ENCODE results near the gene CYB5B.

- TF ChIP-seq CTCF (conservative IDR thresholded peaks at IDR 0.05 in 1 of 2, IDR thresholded peaks at IDR 0.05 in 1 of 2; ENCODE audit: extremely low read depth in 1 of 2, insufficient read depth in 1 of 2, low read depth in 1 of 2, low read length in 2 of 2) (no peak), EZH2 (IDR thresholded peaks at IDR 0.05; ENCODE audit: borderline replicate concordance, low read length) (no peak)
These were observed 78.8 kb downstream of the CYB5B start for GRCh38 chr16:69503244-69503643.

All from mammary epithelial cell (primary cell).